GM10248 (cell line): Measurements from ENCODE around the gene CETP.
"Not testable (repeated sequence)": the region's sequence is repeated elsewhere in the genome, so short reads cannot be mapped to it uniquely, and the experiment has no call there.

Experiments
- CTCF ChIA-PET: fragments of 300-600 bp; sonication (Branson Sonifier 250); formaldehyde crosslinking; extraction: SDS; loops from one replicate; lab custom pipeline; 2021; ENCODE audit warnings: antibody characterized with exemption; lab: Yijun Ruan, JAX
- POLR2A ChIA-PET: fragments of 350-650 bp; sonication (Branson Sonifier 250); formaldehyde crosslinking; extraction: SDS; loops from one replicate; lab custom pipeline; 2020; ENCODE audit warnings: antibody characterized with exemption; lab: Yijun Ruan, JAX
- DNase-seq: peaks from one replicate; pipeline ENCODE4 v3.0.0; 2012; ENCODE audit errors: extremely low spot score
- TF ChIP-seq, protein P1 (sequence below): IDR thresholded peaks from 2 replicates; pipeline ENCODE4 v1.5.1; 2012; ENCODE audit warnings: mild to moderate bottlenecking, low read depth; ENCODE audit errors: extremely low read depth, missing control alignments, control extremely low read depth

CETP gene

GRCh38 chr16:56987692-56988091 lies 25.9 kb downstream of the CETP start:
- ChIA-PET POLR2A (interaction anchor here (0.8 to 1.1 kb wide), 2 partner anchors 15 to 23 kb away, joined by 3 read pairs; no protein-coding TSS in a partner anchor), CTCF (interaction anchor here (0.8 to 20.3 kb wide), 10 partner anchors 10 to 97 kb away, joined by 3 to 376 read pairs (median 6); partner anchors contain the start of gene CETP)
- no peak for DNase-seq
- TF ChIP-seq, protein P1, sequence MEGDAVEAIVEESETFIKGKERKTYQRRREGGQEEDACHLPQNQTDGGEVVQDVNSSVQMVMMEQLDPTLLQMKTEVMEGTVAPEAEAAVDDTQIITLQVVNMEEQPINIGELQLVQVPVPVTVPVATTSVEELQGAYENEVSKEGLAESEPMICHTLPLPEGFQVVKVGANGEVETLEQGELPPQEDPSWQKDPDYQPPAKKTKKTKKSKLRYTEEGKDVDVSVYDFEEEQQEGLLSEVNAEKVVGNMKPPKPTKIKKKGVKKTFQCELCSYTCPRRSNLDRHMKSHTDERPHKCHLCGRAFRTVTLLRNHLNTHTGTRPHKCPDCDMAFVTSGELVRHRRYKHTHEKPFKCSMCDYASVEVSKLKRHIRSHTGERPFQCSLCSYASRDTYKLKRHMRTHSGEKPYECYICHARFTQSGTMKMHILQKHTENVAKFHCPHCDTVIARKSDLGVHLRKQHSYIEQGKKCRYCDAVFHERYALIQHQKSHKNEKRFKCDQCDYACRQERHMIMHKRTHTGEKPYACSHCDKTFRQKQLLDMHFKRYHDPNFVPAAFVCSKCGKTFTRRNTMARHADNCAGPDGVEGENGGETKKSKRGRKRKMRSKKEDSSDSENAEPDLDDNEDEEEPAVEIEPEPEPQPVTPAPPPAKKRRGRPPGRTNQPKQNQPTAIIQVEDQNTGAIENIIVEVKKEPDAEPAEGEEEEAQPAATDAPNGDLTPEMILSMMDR: no peak

- TF ChIP-seq, protein P1: no peak
- POLR2A ChIA-PET: interaction anchor here (0.8 to 1.9 kb wide), 3 partner anchors 12 to 22 kb away, joined by 3 to 7 read pairs (median 3); no protein-coding TSS in a partner anchor
- CTCF ChIA-PET: interaction anchor here (0.6 to 20.3 kb wide), 9 partner anchors 10 to 95 kb away, joined by 3 to 376 read pairs (median 5); partner anchors contain the start of gene CETP
- DNase-seq: no peak
Measured at GRCh38 chr16:56988161-56988947, 26.6 kb downstream of the CETP start.

DNA sequence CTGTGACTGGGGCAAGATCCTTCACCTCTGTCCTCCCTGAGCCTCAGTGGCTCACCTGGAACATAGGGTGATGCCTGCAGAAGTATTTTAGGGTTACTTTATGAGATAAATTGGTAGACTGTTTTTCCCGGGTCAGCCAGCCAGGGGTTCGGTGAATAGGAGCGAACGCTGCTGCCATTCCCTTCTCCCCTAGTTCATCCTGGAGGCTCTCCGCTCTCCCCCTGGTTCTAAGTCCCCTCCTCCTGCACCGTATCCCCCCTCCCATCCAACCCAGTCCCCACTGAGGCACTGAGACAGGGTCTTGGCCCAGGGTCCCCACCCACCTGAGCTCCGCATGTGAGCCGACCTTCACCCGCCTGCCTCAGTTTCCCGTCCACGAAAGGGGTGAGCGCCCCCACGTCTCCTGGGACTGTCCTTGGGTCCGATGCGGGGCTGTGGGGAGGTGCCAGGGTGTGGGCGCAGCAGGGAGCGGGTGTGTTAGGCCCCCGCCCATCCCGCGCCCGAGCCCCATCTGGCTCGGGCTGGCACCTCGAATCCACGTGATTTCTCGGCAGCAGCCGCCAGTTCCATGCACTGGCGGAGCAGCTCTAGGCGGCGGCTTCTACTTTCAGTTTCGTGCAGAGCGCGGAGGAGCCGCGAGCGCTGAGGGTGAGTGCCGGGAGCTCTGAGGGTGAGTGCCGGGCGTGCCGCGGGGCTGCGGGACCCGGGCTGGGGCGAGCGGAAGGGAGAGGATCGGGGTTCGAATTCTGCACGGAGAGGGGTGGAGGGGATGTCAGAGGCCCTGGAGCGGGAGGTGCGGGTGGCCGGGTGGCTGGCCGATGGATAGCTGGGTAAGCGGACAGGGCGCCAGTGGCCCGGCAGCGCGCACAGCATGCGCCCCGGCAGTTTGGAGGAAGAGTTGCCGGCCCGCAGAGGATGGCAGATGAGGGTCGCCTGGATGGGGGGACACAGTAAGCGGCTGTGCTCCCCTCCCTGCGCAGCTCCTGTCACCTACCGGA lies 27.5 kb downstream of the CETP start, which contains the start of gene NLRC5:
Gene NLRC5, plus strand, starts transcription at position 610 of the 998 bp plus-strand sequence. CDS start 31,156 bp downstream, outside the sequence.
- TF ChIP-seq, protein P1: no peak

DNA sequence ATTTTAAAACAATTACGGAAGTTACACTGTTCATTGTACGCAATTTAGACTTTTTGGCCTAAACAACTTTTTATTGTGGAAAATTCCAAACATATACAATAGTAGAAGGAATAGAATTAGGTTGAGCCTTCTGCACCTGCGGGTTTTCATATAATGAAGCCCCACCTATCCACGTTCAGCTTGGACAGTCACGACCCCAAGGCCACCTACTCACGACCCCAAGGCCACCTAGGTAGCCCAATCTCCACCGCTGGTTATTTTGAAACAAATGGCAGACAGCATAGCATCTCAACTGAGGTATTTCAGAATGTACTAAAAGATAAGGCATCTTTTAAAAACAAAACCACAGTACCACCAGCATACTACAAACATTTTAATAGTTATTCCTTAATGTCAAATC lies 28.2 kb downstream of the CETP start:
- ChIA-PET CTCF (interaction anchor here (1.1 to 20.3 kb wide), 5 partner anchors 14 to 94 kb away, joined by 3 to 376 read pairs (median 3); partner anchors contain the start of gene CETP), POLR2A (interaction anchor here (0.7 to 1.9 kb wide), 3 partner anchors 10 to 49 kb away, joined by 3 to 7 read pairs (median 3); no protein-coding TSS in a partner anchor)
- TF ChIP-seq, protein P1: no peak
- DNase-seq: no peak

More for the DNA sequence above, 27.5 kb downstream of the CETP start, which contains the start of gene NLRC5:
- peak; percentile 89 for DNase-seq
- CTCF ChIA-PET: interaction anchor here (0.6 to 20.3 kb wide), 9 partner anchors 9 to 94 kb away, joined by 3 to 376 read pairs (median 3); partner anchors contain the start of gene CETP
- POLR2A ChIA-PET: interaction anchor here (0.7 to 1.9 kb wide), 3 partner anchors 11 to 50 kb away, joined by 3 to 7 read pairs (median 3); no protein-coding TSS in a partner anchor

GRCh38 chr16:56990407-56991286 lies 28.9 kb downstream of the CETP start:
- ChIA-PET POLR2A (interaction anchor here (1.9 kb wide), 1 partner anchor 9 kb away, joined by 7 read pairs; no protein-coding TSS in a partner anchor), CTCF (interaction anchor here (20.3 kb wide), 1 partner anchor 24 kb away, joined by 376 read pairs; the partner anchor contains the start of gene CETP)
- no peak for DNase-seq
- TF ChIP-seq, protein P1: no peak

GRCh38 chr16:56992431-56992830 lies 30.7 kb downstream of the CETP start:
- ChIA-PET POLR2A (interaction anchor here (0.7 kb wide), 1 partner anchor 19 kb away, joined by 3 read pairs; no protein-coding TSS in a partner anchor), CTCF (interaction anchor here (1.0 to 2.1 kb wide), 6 partner anchors 13 to 53 kb away, joined by 3 to 8 read pairs (median 3); no protein-coding TSS in a partner anchor)

More at GRCh38 chr16:56992431-56992830, 30.7 kb downstream of the CETP start:
- DNase-seq: not testable (repeated sequence)
